ENCODE results near the gene ETV5. TPM values are rescaled to one million over a fixed set of nuclear protein-coding genes. Genes with fewer than 3 reads are reported as not detected.

ETV5 gene
- total and polyA plus RNA-seq, 12 donors: 1.5 to 12.6 (median 5.3) TPM

DNA sequence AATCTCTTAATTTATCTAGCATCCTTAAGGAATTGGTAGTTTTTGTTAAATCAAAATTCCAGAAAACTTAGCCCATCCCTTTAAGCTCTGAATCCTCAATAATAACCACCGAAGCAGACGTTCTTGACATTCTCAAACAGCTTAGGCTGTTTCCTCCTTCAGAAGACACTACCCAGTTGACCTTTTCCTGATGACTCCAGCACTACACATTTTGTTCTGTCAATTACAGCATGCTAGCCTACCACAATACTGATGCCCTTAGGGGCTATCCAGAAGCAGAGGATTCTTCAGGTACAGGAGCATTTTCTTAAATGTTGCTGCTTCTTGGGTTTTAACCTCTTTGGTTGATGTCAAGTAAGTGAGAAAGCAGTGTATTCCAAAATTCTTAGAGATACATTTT lies 33.4 kb downstream of the ETV5 start:
- TF ChIP-seq, protein P1, sequence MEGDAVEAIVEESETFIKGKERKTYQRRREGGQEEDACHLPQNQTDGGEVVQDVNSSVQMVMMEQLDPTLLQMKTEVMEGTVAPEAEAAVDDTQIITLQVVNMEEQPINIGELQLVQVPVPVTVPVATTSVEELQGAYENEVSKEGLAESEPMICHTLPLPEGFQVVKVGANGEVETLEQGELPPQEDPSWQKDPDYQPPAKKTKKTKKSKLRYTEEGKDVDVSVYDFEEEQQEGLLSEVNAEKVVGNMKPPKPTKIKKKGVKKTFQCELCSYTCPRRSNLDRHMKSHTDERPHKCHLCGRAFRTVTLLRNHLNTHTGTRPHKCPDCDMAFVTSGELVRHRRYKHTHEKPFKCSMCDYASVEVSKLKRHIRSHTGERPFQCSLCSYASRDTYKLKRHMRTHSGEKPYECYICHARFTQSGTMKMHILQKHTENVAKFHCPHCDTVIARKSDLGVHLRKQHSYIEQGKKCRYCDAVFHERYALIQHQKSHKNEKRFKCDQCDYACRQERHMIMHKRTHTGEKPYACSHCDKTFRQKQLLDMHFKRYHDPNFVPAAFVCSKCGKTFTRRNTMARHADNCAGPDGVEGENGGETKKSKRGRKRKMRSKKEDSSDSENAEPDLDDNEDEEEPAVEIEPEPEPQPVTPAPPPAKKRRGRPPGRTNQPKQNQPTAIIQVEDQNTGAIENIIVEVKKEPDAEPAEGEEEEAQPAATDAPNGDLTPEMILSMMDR (IDR thresholded peaks at IDR 0.05): no peak
- Histone ChIP-seq H3K9me3 (peaks cover 0 to 13% (median 0%) of the 10 kb centered on the region in 11 donors), H3K27me3 (no peaks in the 10 kb centered on the region), H3K4me1 (peaks cover 0 to 10% (median 0%) of the 10 kb centered on the region in 9 donors), H3K36me3 (peaks cover 0 to 33% (median 0%) of the 10 kb centered on the region in 9 donors), H3K27ac (no peak overlapping the region), H3K4me3 (no peak overlapping the region)
- no peak for DNase-seq
- WGBS, 2 donors: 65 to 67% methylated on average over 2 of the region's 2 CpGs
- ATAC-seq: no peak
- intact Hi-C loops (cut with DNase I): no loop called here

DNA sequence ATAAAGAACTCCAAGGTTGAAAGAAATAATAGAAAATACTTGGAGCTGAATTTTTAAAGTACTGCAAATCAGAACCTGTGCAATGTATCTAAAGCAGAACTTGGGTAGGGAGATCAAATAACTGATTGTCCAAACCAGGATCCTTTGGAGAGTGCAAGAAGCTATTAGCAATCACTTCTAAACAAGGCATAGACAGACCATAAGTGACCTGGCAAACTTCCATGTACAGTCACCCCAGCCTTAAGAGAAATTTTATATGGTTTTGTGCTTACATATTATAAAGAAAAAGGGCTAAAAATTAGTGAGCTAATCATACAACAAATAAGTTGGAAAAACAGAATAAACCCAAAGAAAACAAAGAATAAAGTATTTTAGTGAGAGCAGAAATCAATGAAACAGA lies 35.2 kb downstream of the ETV5 start:
- Histone ChIP-seq H3K4me1 (peaks cover 0 to 10% (median 0%) of the 10 kb centered on the region in 9 donors), H3K36me3 (peaks cover 0 to 20% (median 0%) of the 10 kb centered on the region in 9 donors), H3K27ac (no peak overlapping the region), H3K9me3 (peaks cover 0 to 13% (median 0%) of the 10 kb centered on the region in 11 donors), H3K4me3 (no peak overlapping the region), H3K27me3 (no peaks in the 10 kb centered on the region)
- intact Hi-C loops (cut with DNase I): no loop called here
- TF ChIP-seq, protein P1 (IDR thresholded peaks at IDR 0.05): no peak
- DNase-seq: no peak
- no peak for ATAC-seq

DNA sequence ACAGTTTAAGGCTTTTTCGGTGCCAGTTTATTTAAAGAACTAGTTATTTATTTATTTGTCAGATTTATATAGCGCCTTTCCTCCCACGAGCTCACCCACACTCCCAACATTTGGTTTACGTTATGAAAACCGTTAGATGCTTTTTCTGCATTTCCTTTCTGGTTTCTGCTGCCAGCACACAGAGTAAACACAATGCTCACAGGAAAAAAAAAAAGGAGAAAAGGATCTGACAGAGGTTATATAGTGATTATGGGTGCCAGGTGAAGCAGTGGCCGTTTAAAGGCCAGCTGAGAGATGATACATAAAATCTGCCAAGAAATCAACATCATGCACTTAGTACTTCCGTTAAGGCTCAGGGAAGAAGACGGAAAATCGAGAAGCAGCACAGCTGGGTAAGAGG lies 37.9 kb downstream of the ETV5 start:
- ATAC-seq (no peak), DNase-seq (no peak)
- Histone ChIP-seq H3K9me3 (peaks cover 0 to 13% (median 0%) of the 10 kb centered on the region in 11 donors), H3K27me3 (no peaks in the 10 kb centered on the region), H3K36me3 (peaks cover 0 to 8% (median 0%) of the 10 kb centered on the region in 9 donors), H3K4me1 (peaks cover 0 to 10% (median 0%) of the 10 kb centered on the region in 9 donors), H3K4me3 (no peak overlapping the region), H3K27ac (no peak overlapping the region)
- intact Hi-C loops (cut with DNase I): no loop called here
- 43 to 59% methylated on average over 9 of the region's 9 CpGs for WGBS, 2 donors
- TF ChIP-seq, protein P1 (IDR thresholded peaks at IDR 0.05): no peak

DNA sequence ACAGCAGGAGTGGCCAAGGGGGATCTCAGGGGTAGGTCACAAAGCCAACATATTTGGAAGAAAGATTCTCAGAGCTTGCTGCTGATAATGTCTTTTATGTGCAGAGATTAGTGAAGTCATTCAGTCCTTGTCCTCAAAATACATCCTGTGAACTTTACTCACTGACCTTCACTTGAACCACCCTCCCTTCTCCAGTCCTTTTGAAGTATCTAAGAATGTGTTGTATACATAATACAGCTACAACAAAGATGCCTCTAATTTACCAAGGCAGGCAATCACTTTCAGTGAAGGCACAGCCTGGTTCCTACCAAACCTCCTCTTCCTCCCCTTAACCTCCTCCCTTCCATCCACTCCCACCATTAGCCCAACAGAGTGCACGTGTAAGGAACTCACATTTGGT lies 38.3 kb downstream of the ETV5 start:
- Histone ChIP-seq H3K27me3 (no peaks in the 10 kb centered on the region), H3K4me3 (no peak overlapping the region), H3K4me1 (peaks cover 0 to 10% (median 0%) of the 10 kb centered on the region in 9 donors), H3K27ac (no peak overlapping the region), H3K36me3 (peaks cover 0 to 8% (median 0%) of the 10 kb centered on the region in 9 donors), H3K9me3 (peaks cover 0 to 12% (median 0%) of the 10 kb centered on the region in 11 donors)
- ATAC-seq: no peak
- TF ChIP-seq, protein P1 (IDR thresholded peaks at IDR 0.05): no peak
- intact Hi-C loops (cut with DNase I): no loop called here
- 41 to 65% methylated on average over 1 of the region's 1 CpG for WGBS, 2 donors
- no peak for DNase-seq
